Ishikawa (cell line): Measurements from ENCODE around the gene SQSTM1.

Source experiments
- CEBPB ChIP-seq: IDR thresholded peaks from 2 replicates; pipeline ENCODE4 v1.6.1; 2012
- CREB1 ChIP-seq: IDR thresholded peaks from 2 replicates; pipeline ENCODE4 v1.6.1; 2012; ENCODE audit warnings: low read depth
- EGR1 ChIP-seq: IDR thresholded peaks from 2 replicates; pipeline ENCODE4 v1.6.1; 2012
- EP300 ChIP-seq: IDR thresholded peaks from 2 replicates; pipeline ENCODE4 v1.6.1; 2012; ENCODE audit warnings: borderline replicate concordance
- FOXM1 ChIP-seq: IDR thresholded peaks from 2 replicates; pipeline ENCODE4 v1.6.1; 2012; ENCODE audit warnings: low read depth, borderline replicate concordance
- MAX ChIP-seq: IDR thresholded peaks from 2 replicates; pipeline ENCODE4 v1.6.1; 2012
- NFIC ChIP-seq: IDR thresholded peaks from 2 replicates; pipeline ENCODE4 v1.6.1; 2012
- RAD21 ChIP-seq: IDR thresholded peaks from 2 replicates; pipeline ENCODE4 v1.6.1; 2012; ENCODE audit warnings: low read depth
- REST ChIP-seq: IDR thresholded peaks from 2 replicates; pipeline ENCODE4 v1.6.1; 2012; ENCODE audit warnings: low read depth, mild to moderate bottlenecking
- TAF1 ChIP-seq: IDR thresholded peaks from 2 replicates; pipeline ENCODE4 v1.6.1; 2012; ENCODE audit warnings: low read depth, mild to moderate bottlenecking
- TCF12 ChIP-seq: IDR thresholded peaks from 2 replicates; pipeline ENCODE4 v1.6.1; 2012; ENCODE audit warnings: low read depth
- TEAD4 ChIP-seq: IDR thresholded peaks from 2 replicates; pipeline ENCODE4 v1.6.1; 2012
- YY1 ChIP-seq: IDR thresholded peaks from 2 replicates; pipeline ENCODE4 v1.6.1; 2012; ENCODE audit warnings: low read depth
- ZBTB7A ChIP-seq: IDR thresholded peaks from 2 replicates; pipeline ENCODE4 v1.6.1; 2012; ENCODE audit warnings: low read depth
- TF ChIP-seq, protein P1 (sequence below): IDR thresholded peaks from 2 replicates; pipeline ENCODE4 v1.6.1; 2012

The SQSTM1 gene

DNA sequence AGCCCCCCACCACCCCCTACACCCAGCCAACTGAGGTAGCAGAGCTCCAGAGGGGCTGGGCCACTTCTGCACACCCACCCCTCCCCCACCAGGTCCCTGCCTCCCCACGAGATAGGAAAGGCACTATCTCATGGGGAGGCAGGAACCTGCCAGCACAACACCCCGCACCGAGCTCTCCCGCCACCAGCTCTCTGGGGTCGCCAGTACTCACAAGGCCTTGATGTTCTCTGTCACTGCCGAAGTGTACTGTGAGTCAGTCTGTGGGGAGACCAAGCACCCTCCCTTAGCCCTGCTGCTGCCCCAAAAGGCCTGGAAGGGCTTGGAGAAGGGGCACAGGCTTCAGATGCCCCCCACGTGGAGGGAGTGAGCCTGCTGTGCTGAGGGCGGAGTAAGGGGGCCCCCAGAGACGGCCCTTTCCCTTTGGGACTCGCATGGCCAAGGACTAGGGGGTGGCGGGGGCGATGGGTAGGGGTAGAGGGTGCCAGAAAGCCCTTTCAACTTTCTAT, 20.0 kb upstream of the SQSTM1 start:
- TF ChIP-seq NFIC, result no peak
- no peak for TF ChIP-seq REST
- no peak for TF ChIP-seq TAF1
- TF ChIP-seq MAX, result no peak
- TF ChIP-seq, protein P1, sequence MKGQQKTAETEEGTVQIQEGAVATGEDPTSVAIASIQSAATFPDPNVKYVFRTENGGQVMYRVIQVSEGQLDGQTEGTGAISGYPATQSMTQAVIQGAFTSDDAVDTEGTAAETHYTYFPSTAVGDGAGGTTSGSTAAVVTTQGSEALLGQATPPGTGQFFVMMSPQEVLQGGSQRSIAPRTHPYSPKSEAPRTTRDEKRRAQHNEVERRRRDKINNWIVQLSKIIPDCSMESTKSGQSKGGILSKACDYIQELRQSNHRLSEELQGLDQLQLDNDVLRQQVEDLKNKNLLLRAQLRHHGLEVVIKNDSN, result no peak
- no peak for TF ChIP-seq TCF12
- no peak for TF ChIP-seq CREB1
- TF ChIP-seq EGR1, result no peak
- TF ChIP-seq RAD21, result no peak
- no peak for TF ChIP-seq FOXM1
- TF ChIP-seq CEBPB, result no peak
- no peak for TF ChIP-seq YY1
- no peak for TF ChIP-seq ZBTB7A
- TF ChIP-seq EP300, result no peak
- TF ChIP-seq TEAD4, result no peak

DNA sequence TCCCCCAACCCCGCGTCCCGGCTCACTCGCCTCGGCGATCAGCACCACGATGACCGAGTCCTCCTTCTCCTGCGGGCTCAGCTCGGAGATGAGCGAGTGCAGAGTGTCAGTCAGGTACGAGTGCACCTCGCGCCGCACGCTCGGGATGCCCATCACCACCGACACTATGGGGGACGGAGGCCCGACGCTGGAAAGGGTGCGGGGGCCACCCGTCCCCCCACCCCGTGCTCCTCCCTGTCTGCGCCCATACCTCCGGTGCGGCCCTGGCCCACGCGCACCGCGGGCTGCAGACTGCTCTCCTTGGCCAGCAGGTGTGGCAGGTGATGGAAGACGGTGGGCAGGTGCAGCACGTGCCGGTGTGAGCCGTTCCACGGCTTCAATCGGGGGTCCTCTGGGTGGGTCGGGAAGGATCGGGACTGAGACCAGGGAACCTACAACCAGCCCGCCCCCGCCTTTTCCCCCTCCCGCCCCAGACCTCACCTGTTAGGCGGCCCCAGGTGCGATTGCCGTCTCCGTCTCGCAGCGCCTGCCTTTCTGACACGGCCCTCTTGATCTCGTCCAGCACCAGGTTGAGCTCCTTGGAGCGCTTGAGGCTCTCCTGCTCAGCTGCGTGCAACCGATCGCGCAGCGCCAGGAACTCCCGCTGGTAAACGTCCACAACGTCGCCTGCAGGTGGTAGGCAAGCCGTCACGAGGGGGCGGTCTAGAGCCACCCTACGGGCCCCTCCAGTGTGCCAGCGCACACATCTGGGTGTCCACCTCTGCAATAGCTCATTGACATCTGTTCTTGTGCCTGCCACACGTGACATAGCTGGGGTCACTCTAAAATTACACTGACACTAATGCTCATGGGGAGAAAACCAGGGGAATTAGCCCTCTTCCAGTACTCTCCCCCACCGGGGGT, 19.1 kb upstream of the SQSTM1 start:
- TF ChIP-seq ZBTB7A (no peak), EP300 (no peak), TCF12 (no peak), CREB1 (no peak), REST (no peak), FOXM1 (no peak), RAD21 (peak; percentile 51; the same call in 1 of the 2 replicates)

DNA sequence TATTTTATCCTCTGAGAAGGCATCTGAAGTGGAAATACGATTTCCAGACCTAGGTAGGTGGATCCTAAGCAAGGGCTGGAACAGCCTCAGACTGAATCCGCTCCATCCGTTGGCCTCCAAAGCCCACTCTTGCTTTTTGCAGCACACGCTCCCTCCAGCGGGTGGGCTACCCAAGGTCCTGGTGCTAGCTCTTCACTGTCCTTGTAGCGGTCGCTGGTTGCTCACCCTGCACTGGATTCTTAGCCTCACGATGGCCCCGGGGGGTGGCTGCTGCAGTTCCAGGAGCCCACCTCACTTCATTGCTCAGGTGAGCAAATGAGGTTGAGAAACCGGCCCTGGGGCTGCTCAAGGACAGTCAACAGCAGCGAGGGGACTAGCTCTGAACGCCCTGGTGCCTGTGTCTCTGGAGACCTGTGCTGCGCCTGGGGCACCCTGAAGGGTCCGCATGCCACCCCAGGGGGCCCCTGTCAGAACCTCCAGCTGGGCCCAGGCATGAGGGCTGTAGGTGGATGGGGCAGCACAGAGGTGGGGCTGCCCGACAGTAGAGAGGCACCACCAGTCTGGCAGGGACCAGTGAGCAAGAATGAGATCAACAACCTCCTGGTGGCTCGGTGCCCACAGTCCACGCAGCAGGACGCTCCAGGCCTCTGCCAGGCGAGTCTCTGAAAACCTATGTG, 18.4 kb upstream of the SQSTM1 start:
- TF ChIP-seq MAX (peak; percentile 72), FOXM1 (no peak), NFIC (peak; percentile 89), TEAD4 (0 out of 2 replicates have a peak, but pooled peaks have one; percentile 6), EP300 (peak; percentile 55; the same call in 1 of the 2 replicates), TCF12 (peak; percentile 53)

GRCh38 chr5:179802950-179803562, 17.6 kb upstream of the SQSTM1 start:
- TF ChIP-seq TCF12 (no peak), EGR1 (no peak), ZBTB7A (0 out of 2 replicates have a peak, but pooled peaks have one; percentile 43)

DNA sequence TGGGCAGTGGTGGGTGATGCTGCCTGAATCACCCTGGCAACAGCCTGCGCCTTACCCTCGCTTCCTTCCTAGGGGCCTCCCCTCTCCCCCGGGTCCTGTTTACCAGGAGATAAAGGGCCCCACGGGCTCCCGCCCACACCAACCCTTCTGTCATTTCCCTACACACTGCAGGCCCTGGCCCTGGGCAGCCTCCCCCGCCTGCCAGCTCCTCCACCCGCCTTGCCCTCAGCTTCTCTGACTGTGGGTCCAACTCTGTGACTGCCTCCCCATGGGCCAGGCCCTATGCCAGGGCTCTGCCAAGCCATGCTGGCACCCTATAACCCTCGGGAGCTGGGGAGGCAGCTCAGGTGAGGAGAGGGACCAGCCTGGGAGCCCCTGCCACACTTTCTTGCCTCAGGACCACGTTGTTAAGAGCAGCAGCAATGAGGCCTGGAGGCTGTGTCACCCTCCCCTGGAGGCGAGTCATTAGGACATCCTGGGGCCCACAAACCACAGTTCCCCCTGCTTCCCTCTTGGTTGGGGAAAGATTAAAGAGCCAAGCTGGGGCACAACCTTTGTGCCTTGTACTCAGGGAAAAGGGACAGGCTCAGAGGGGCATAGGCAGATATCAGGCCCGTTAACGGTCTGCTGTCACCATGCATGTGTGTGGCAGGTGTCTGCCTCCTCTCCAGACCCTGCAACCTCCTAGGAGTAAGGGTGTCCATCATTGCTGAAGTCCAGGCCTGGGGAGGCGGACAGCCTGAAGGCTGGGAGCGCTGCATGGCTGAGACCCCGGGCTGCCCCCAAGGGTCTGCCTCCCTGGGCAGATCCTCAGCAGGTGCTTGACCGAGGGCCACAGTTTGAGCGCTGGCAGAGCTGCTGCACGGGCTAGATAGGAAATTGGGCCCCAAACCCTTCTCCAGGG, 16.8 kb upstream of the SQSTM1 start:
- TF ChIP-seq NFIC, result no peak
- no peak for TF ChIP-seq CREB1
- TF ChIP-seq ZBTB7A, result no peak
- TF ChIP-seq REST, result no peak
- no peak; the same call in 1 of the 2 replicates for TF ChIP-seq EGR1
- TF ChIP-seq TEAD4, result no peak
- TF ChIP-seq, protein P1, result no peak
- no peak for TF ChIP-seq YY1
- no peak for TF ChIP-seq TAF1
- no peak for TF ChIP-seq EP300
- no peak for TF ChIP-seq CEBPB
- TF ChIP-seq FOXM1, result no peak
- no peak for TF ChIP-seq RAD21
- no peak for TF ChIP-seq TCF12
- TF ChIP-seq MAX, result no peak
